C4-2B (cell line): Measurements from ENCODE around the gene THAP3.

ENCODE experiments used
- ZFX ChIP-seq: fragments of 450-650 bp; IDR thresholded peaks from 2 replicates; pipeline ENCODE4 v1.6.1; 2017
- TF ChIP-seq, protein P1 (sequence below): fragments of 450-650 bp; conservative IDR thresholded peaks from 2 replicates; pipeline ENCODE4 v1.5.1; 2017; ENCODE audit warnings: mild to moderate bottlenecking

- TF ChIP-seq, protein P1, sequence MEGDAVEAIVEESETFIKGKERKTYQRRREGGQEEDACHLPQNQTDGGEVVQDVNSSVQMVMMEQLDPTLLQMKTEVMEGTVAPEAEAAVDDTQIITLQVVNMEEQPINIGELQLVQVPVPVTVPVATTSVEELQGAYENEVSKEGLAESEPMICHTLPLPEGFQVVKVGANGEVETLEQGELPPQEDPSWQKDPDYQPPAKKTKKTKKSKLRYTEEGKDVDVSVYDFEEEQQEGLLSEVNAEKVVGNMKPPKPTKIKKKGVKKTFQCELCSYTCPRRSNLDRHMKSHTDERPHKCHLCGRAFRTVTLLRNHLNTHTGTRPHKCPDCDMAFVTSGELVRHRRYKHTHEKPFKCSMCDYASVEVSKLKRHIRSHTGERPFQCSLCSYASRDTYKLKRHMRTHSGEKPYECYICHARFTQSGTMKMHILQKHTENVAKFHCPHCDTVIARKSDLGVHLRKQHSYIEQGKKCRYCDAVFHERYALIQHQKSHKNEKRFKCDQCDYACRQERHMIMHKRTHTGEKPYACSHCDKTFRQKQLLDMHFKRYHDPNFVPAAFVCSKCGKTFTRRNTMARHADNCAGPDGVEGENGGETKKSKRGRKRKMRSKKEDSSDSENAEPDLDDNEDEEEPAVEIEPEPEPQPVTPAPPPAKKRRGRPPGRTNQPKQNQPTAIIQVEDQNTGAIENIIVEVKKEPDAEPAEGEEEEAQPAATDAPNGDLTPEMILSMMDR, result no peak
- TF ChIP-seq ZFX, result no peak
These were observed 44.5 kb upstream of the THAP3 start for GRCh38 chr1:6580119-6580592.
